Germinal center (tissue), 1 donor: ENCODE measurements around the gene PNPLA7.
"Not testable (repeated sequence)": the region's sequence is repeated elsewhere in the genome, so short reads cannot be mapped to it uniquely, and the experiment has no call there.

ENCODE experiments used
- DNase-seq: peaks from one replicate; pipeline ENCODE4 v3.0.0; 2012; ENCODE audit warnings: mixed read lengths, low spot score

The PNPLA7 gene

GRCh38 chr9:137575364-137575715, 25.1 kb upstream of the PNPLA7 start:
- DNase-seq = no peak

- no peak for DNase-seq
Measured at GRCh38 chr9:137574192-137574591, 24.0 kb upstream of the PNPLA7 start.

- DNase-seq = no peak
Measured at GRCh38 chr9:137570566-137570965, 20.4 kb upstream of the PNPLA7 start.

- no peak for DNase-seq
Measured at GRCh38 chr9:137569609-137570203, 19.5 kb upstream of the PNPLA7 start.

- DNase-seq = not testable (repeated sequence)
Measured at GRCh38 chr9:137568445-137568844, 18.2 kb upstream of the PNPLA7 start.

GRCh38 chr9:137564817-137565411, 14.7 kb upstream of the PNPLA7 start:
- no peak for DNase-seq

GRCh38 chr9:137564134-137564533, 13.9 kb upstream of the PNPLA7 start:
- DNase-seq = no peak

GRCh38 chr9:137558127-137558526, 7.9 kb upstream of the PNPLA7 start:
- DNase-seq = no peak

GRCh38 chr9:137556069-137556838, 6.1 kb upstream of the PNPLA7 start:
- DNase-seq = no peak

GRCh38 chr9:137555179-137555578, 5.0 kb upstream of the PNPLA7 start:
- DNase-seq = no peak

- DNase-seq = no peak
Measured at GRCh38 chr9:137554349-137554748, 4.1 kb upstream of the PNPLA7 start.

- DNase-seq = not testable (repeated sequence)
Measured at GRCh38 chr9:137553654-137554053, 3.5 kb upstream of the PNPLA7 start.

- DNase-seq = no peak
Measured at GRCh38 chr9:137552022-137552768, 2.0 kb upstream of the PNPLA7 start.

GRCh38 chr9:137551264-137552021, 1.2 kb upstream of the PNPLA7 start, which contains the start of gene MRPL41:
Gene MRPL41, plus strand, starts transcription at chr9:137551879. Its CDS starts 203 bp downstream, at chr9:137552082.
- DNase-seq = peak; percentile 95

- DNase-seq = not testable (repeated sequence)
Measured at GRCh38 chr9:137550958-137551263, 709 bp upstream of the PNPLA7 start.

GRCh38 chr9:137547687-137548543, 2.3 kb downstream of the PNPLA7 start:
- DNase-seq = no peak

GRCh38 chr9:137545123-137545522, 5.1 kb downstream of the PNPLA7 start:
- no peak for DNase-seq

GRCh38 chr9:137544176-137544760, 5.9 kb downstream of the PNPLA7 start:
- no peak for DNase-seq

GRCh38 chr9:137543237-137543963, 6.8 kb downstream of the PNPLA7 start:
- DNase-seq = no peak

GRCh38 chr9:137542486-137542885, 7.7 kb downstream of the PNPLA7 start:
- no peak for DNase-seq
